ENCODE measurements around the gene RMI2. TPM values are rescaled to one million over a fixed set of nuclear protein-coding genes. Genes with fewer than 3 reads are reported as not detected.

The RMI2 gene
- total RNA-seq: 4.3 and 10.5 TPM in 2 replicates

GRCh38 chr16:11345040-11345862 is at the start of gene RMI2:
Gene RMI2, plus strand, starts transcription at chr16:11345459. Its CDS starts 13 bp downstream, at chr16:11345472.

Other genes starting within 250 kb of the RMI2 start
- gene SOCS1, start 89.3 kb upstream of the RMI2 start, total RNA-seq: 32.6 and 32.7 TPM in 2 replicates
- gene TNP2, start 76.1 kb upstream of the RMI2 start, total RNA-seq: not detected in 2 replicates
- not detected in 2 replicates for gene PRM3, start 71.8 kb upstream of the RMI2 start, total RNA-seq
- gene PRM2, start 69.0 kb upstream of the RMI2 start, total RNA-seq: not detected in 2 replicates
- gene PRM1, start 64.1 kb upstream of the RMI2 start, total RNA-seq: not detected in 2 replicates
- gene LITAF, start 241.5 kb downstream of the RMI2 start, total RNA-seq: 53.7 and 151 TPM in 2 replicates

All from smooth muscle cell of trachea (primary cell).